HL-60 (cell line): ENCODE data around the gene ERFE.

Experiments used
- DNase-seq, 2 experiments: peaks; one replicate each; pipeline ENCODE4 v3.0.0-alpha.2; 2010 to 2020; ENCODE audit warnings: low read depth in 1 of 2, low spot score in 1 of 2
- H3K27ac ChIP-seq: fragments of 250-450 bp; sonication (Bioruptor Pico); replicated peaks from 2 replicates; pipeline ENCODE4 v1.5.1; 2020; ENCODE audit warnings: mild to moderate bottlenecking, moderate library complexity
- H3K27me3 ChIP-seq: fragments of 250-450 bp; sonication (Bioruptor Pico); 2 replicates; pipeline ENCODE4 v1.5.1; 2021; ENCODE audit warnings: mild to moderate bottlenecking, moderate library complexity; ENCODE audit not compliant: insufficient read depth, poor library complexity, severe bottlenecking
- H3K4me3 ChIP-seq: replicated peaks from 2 replicates; pipeline ENCODE4 v1.5.1; 2011; ENCODE audit warnings: mild to moderate bottlenecking, control low read depth, low read length; ENCODE audit not compliant: insufficient read depth
- CTCF ChIP-seq: IDR thresholded peaks from one replicate; pipeline ENCODE4 v1.5.1; 2011; ENCODE audit warnings: low read length, control low read depth, inconsistent platforms; ENCODE audit not compliant: insufficient read depth
- GABPA ChIP-seq: IDR thresholded peaks from 2 replicates; pipeline ENCODE4 v1.6.1; 2012; ENCODE audit warnings: low read depth
- POLR2AphosphoS5 ChIP-seq: IDR thresholded peaks from 2 replicates; pipeline ENCODE4 v1.6.1; 2012; ENCODE audit warnings: low read depth
- REST ChIP-seq: IDR thresholded peaks from 2 replicates; pipeline ENCODE4 v1.6.1; 2012; ENCODE audit warnings: low read depth; ENCODE audit not compliant: insufficient replicate concordance
- SPI1 ChIP-seq: IDR thresholded peaks from 2 replicates; pipeline ENCODE4 v1.6.1; 2012; ENCODE audit warnings: low read depth, mild to moderate bottlenecking, borderline replicate concordance

Gene ERFE

GRCh38 chr2:238127165-238128060 lies 31.4 kb upstream of the ERFE start:
- Histone ChIP-seq H3K27me3 (no peaks in the 10 kb centered on the region), H3K4me3 (no peak overlapping the region), H3K27ac (no peak overlapping the region)
- no peak for DNase-seq
- no peak for TF ChIP-seq POLR2AphosphoS5
- TF ChIP-seq REST, result no peak
- no peak for TF ChIP-seq SPI1
- no peak for TF ChIP-seq GABPA
- TF ChIP-seq CTCF, result no peak

- H3K27ac ChIP-seq, result no peak overlapping the region
- no peak overlapping the region for H3K4me3 ChIP-seq
- no peak for DNase-seq
- no peaks in the 10 kb centered on the region for H3K27me3 ChIP-seq
- TF ChIP-seq POLR2AphosphoS5 (no peak), REST (no peak), GABPA (no peak), SPI1 (no peak), CTCF (no peak)
These were observed 30.7 kb upstream of the ERFE start for GRCh38 chr2:238128061-238128440.

GRCh38 chr2:238128534-238129001 lies 30.2 kb upstream of the ERFE start:
- no peak overlapping the region for H3K4me3 ChIP-seq
- no peak for TF ChIP-seq CTCF
- no peak for TF ChIP-seq GABPA
- TF ChIP-seq SPI1, result no peak
- TF ChIP-seq REST, result no peak
- TF ChIP-seq POLR2AphosphoS5, result no peak
- H3K27ac ChIP-seq, result no peak overlapping the region
- H3K27me3 ChIP-seq, result no peaks in the 10 kb centered on the region
- DNase-seq, result no peak
